Measurements from ENCODE around the gene PROS1.
"Not testable (repeated sequence)": the region's sequence is repeated elsewhere in the genome, so short reads cannot be mapped to it uniquely, and the experiment has no call there.

The PROS1 gene

GRCh38 chr3:93867425-93867824 is 106.3 kb downstream of the PROS1 start:
- DNase-seq = no peak

- DNase-seq = no peak
These were observed 112.7 kb downstream of the PROS1 start for GRCh38 chr3:93861017-93861416.

GRCh38 chr3:93855401-93855800 is 118.3 kb downstream of the PROS1 start:
- no peak for DNase-seq

GRCh38 chr3:93852228-93852627 is 121.5 kb downstream of the PROS1 start:
- DNase-seq = not testable (repeated sequence)

- peak; percentile 22 for DNase-seq
These were observed 129.7 kb downstream of the PROS1 start for GRCh38 chr3:93843981-93844380.

- DNase-seq = not testable (repeated sequence)
These were observed 134.5 kb downstream of the PROS1 start for GRCh38 chr3:93839193-93839592.
